Dermis blood vessel endothelial cell (primary cell): ENCODE measurements around the gene LGALS9. TPM values are rescaled to one million over a fixed set of nuclear protein-coding genes. Genes with fewer than 3 reads are reported as not detected.
A peak's percentile ranks its signal among the peaks of the same experiment; 100 is the strongest.
"Not testable (repeated sequence)": the region's sequence is repeated elsewhere in the genome, so short reads cannot be mapped to it uniquely, and the experiment has no call there.

Experiments
- DNase-seq: peaks from one replicate; pipeline ENCODE4 v3.0.0; 2010
- total RNA-seq: library from RNA; depleted of rRNA; stranded (reverse); fragments of >200 nt; gene quantifications from 2 replicates; pipeline ENCODE4 v1.2.3, GENCODE V29; 2014

The LGALS9 gene
- total RNA-seq, 1 donor from 2014 or later, result 47.3 TPM

- DNase-seq, result not testable (repeated sequence)
These were observed 24.6 kb downstream of the LGALS9 start for GRCh38 chr17:27655525-27656111.

- not testable (repeated sequence) for DNase-seq
These were observed 25.6 kb downstream of the LGALS9 start for GRCh38 chr17:27656620-27657019.

- DNase-seq, result peak; percentile 44
These were observed 26.6 kb downstream of the LGALS9 start for GRCh38 chr17:27657620-27658019.

- DNase-seq, result no peak
These were observed 28.7 kb downstream of the LGALS9 start for GRCh38 chr17:27659683-27660082.

GRCh38 chr17:27660436-27660835 lies 29.4 kb downstream of the LGALS9 start:
- DNase-seq, result no peak

GRCh38 chr17:27663936-27664605 lies 33.1 kb downstream of the LGALS9 start:
- DNase-seq, result no peak

GRCh38 chr17:27664606-27664965 lies 33.6 kb downstream of the LGALS9 start:
- no peak for DNase-seq

- no peak for DNase-seq
These were observed 34.6 kb downstream of the LGALS9 start for GRCh38 chr17:27665549-27665948.

GRCh38 chr17:27666270-27666669 lies 35.3 kb downstream of the LGALS9 start:
- not testable (repeated sequence) for DNase-seq

GRCh38 chr17:27666831-27667560 lies 36.0 kb downstream of the LGALS9 start:
- DNase-seq, result no peak

- no peak for DNase-seq
These were observed 36.9 kb downstream of the LGALS9 start for GRCh38 chr17:27667656-27668487.

- DNase-seq, result no peak
These were observed 37.5 kb downstream of the LGALS9 start for GRCh38 chr17:27668488-27668823.

GRCh38 chr17:27669136-27669535 lies 38.1 kb downstream of the LGALS9 start:
- no peak for DNase-seq

GRCh38 chr17:27669850-27670249 lies 38.9 kb downstream of the LGALS9 start:
- DNase-seq, result no peak

- no peak for DNase-seq
These were observed 40.0 kb downstream of the LGALS9 start for GRCh38 chr17:27670791-27671590.

- DNase-seq, result no peak
These were observed 40.6 kb downstream of the LGALS9 start for GRCh38 chr17:27671591-27671910.

- DNase-seq, result not testable (repeated sequence)
These were observed 41.0 kb downstream of the LGALS9 start for GRCh38 chr17:27671977-27672480.

GRCh38 chr17:27674335-27674734 lies 43.3 kb downstream of the LGALS9 start:
- no peak for DNase-seq

GRCh38 chr17:27677191-27677590 lies 46.2 kb downstream of the LGALS9 start:
- no peak for DNase-seq

- not testable (repeated sequence) for DNase-seq
These were observed 55.3 kb downstream of the LGALS9 start for GRCh38 chr17:27686322-27686721.

- no peak for DNase-seq
These were observed 59.9 kb downstream of the LGALS9 start for GRCh38 chr17:27690882-27691281.

- DNase-seq, result not testable (repeated sequence)
These were observed 64.3 kb downstream of the LGALS9 start for GRCh38 chr17:27695254-27695814.
